Prostate gland (tissue), 2 donors: ENCODE measurements around the gene SERPINB10.

ENCODE experiments used
- CTCF ChIP-seq, 4 experiments: fragments of 200-600 bp in 2 of 4; fragments of 450-650 bp in 2 of 4; sonication (generic) in 2 of 4; IDR thresholded peaks; 1 replicate in 3 of 4; 2 replicates in 1 of 4; pipeline ENCODE4 v1.5.1; 2016 to 2019; ENCODE audit warnings: antibody characterized with exemption in 4 of 4, mild to moderate bottlenecking in 2 of 4, moderate library complexity in 2 of 4
- POLR2A ChIP-seq: fragments of 450-650 bp; IDR thresholded peaks from one replicate; pipeline ENCODE4 v1.6.1; 2016; ENCODE audit warnings: antibody characterized with exemption, mild to moderate bottlenecking
- POLR2AphosphoS5 ChIP-seq: sonication (generic); formaldehyde crosslinking; IDR thresholded peaks from one replicate; pipeline ENCODE4 v1.6.1; 2017; ENCODE audit warnings: antibody characterized with exemption

GRCh38 chr18:63972002-63972376 lies 64.2 kb downstream of the SERPINB10 start:
- TF ChIP-seq POLR2A (no peak), CTCF (IDR thresholded peaks at IDR 0.05) (no peak), POLR2AphosphoS5 (no peak)
